ENCODE results near the gene FAM83B. TPM values are rescaled to one million over a fixed set of nuclear protein-coding genes. Genes with fewer than 3 reads are reported as not detected.

Gene FAM83B
- total and polyA plus RNA-seq, 10 of the 15 experiments (the other 5 are each of a cell fraction or from before 2014, with no cell fraction given): 0.05 TPM; not detected in 9

GRCh38 chr6:54935739-54936138 is 89.2 kb downstream of the FAM83B start (continued):
- TF ChIP-seq MYC (IDR thresholded peaks at IDR 0.05; ENCODE audit: insufficient read depth, insufficient read length, insufficient replicate concordance, low read length, severe bottlenecking): no peak
- TF ChIP-seq IKZF1 (conservative IDR thresholded peaks at IDR 0.05): no peak
- TF ChIP-seq STAT3 (IDR thresholded peaks at IDR 0.05; ENCODE audit: low read depth, low read length): no peak
- no peak for TF ChIP-seq EP300 (IDR thresholded peaks at IDR 0.05; ENCODE audit: borderline replicate concordance in 1 of 2, control insufficient read depth in 1 of 2, low read depth in 2 of 2, low read length in 2 of 2)
- no peak for TF ChIP-seq POU2F2 (IDR thresholded peaks at IDR 0.05; ENCODE audit: borderline replicate concordance, low read depth, low read length)

- no peak for ATAC-seq
- Histone ChIP-seq H3K27me3 (replicated peaks in 1 of 2; ENCODE audit: control insufficient read depth in 2 of 2, insufficient read depth in 2 of 2, low read length in 1 of 2) (no peaks in the 10 kb centered on the region), H3K79me2 (ENCODE audit: control insufficient read depth, insufficient read depth, low read length) (no peaks in the 10 kb centered on the region), H4K20me1 (ENCODE audit: control insufficient read depth, insufficient read depth) (no peaks in the 10 kb centered on the region), H2AFZ (ENCODE audit: control insufficient read depth, low read depth, low read length) (no peak overlapping the region), H3K36me3 (ENCODE audit: control insufficient read depth in 2 of 2, insufficient read depth in 2 of 2, low read length in 1 of 2) (no peaks in the 10 kb centered on the region), H3K27ac (ENCODE audit: control insufficient read depth, insufficient read depth) (no peak overlapping the region), H3K9ac (ENCODE audit: control insufficient read depth, insufficient read depth, low read length) (no peak overlapping the region), H3K4me1 (ENCODE audit: control insufficient read depth, insufficient read depth, low read length) (no peaks in the 10 kb centered on the region), H3K4me3 (no peak overlapping the region), H3K4me2 (ENCODE audit: control insufficient read depth, insufficient read depth) (no peak overlapping the region), H3K9me3 (replicated peaks; ENCODE audit: control insufficient read depth, insufficient read depth, low read length) (no peaks in the 10 kb centered on the region)
- TF ChIP-seq KDM1A (IDR thresholded peaks at IDR 0.05; ENCODE audit: borderline replicate concordance): no peak
- TF ChIP-seq NFYA (IDR thresholded peaks at IDR 0.05; ENCODE audit: borderline replicate concordance, low read depth, low read length): no peak
- no peak for TF ChIP-seq SMC3 (IDR thresholded peaks at IDR 0.05; ENCODE audit: borderline replicate concordance, low read length)
- TF ChIP-seq NFYB (IDR thresholded peaks at IDR 0.05; ENCODE audit: insufficient read depth, low read depth, low read length): no peak
- TF ChIP-seq, protein P1, sequence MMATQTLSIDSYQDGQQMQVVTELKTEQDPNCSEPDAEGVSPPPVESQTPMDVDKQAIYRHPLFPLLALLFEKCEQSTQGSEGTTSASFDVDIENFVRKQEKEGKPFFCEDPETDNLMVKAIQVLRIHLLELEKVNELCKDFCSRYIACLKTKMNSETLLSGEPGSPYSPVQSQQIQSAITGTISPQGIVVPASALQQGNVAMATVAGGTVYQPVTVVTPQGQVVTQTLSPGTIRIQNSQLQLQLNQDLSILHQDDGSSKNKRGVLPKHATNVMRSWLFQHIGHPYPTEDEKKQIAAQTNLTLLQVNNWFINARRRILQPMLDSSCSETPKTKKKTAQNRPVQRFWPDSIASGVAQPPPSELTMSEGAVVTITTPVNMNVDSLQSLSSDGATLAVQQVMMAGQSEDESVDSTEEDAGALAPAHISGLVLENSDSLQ (IDR thresholded peaks at IDR 0.05): no peak
- TF ChIP-seq SRF (IDR thresholded peaks at IDR 0.05; ENCODE audit: low read depth in 2 of 2, low read length in 2 of 2): no peak
- no peak for TF ChIP-seq ZNF207 (IDR thresholded peaks at IDR 0.05; ENCODE audit: borderline replicate concordance)
- TF ChIP-seq, protein P2, sequence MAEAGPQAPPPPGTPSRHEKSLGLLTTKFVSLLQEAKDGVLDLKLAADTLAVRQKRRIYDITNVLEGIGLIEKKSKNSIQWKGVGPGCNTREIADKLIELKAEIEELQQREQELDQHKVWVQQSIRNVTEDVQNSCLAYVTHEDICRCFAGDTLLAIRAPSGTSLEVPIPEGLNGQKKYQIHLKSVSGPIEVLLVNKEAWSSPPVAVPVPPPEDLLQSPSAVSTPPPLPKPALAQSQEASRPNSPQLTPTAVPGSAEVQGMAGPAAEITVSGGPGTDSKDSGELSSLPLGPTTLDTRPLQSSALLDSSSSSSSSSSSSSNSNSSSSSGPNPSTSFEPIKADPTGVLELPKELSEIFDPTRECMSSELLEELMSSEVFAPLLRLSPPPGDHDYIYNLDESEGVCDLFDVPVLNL (IDR thresholded peaks at IDR 0.05; ENCODE audit: low read depth, low read length): no peak
- TF ChIP-seq CBX5 (IDR thresholded peaks at IDR 0.05; ENCODE audit: low read depth): no peak
- TF ChIP-seq, protein P3, sequence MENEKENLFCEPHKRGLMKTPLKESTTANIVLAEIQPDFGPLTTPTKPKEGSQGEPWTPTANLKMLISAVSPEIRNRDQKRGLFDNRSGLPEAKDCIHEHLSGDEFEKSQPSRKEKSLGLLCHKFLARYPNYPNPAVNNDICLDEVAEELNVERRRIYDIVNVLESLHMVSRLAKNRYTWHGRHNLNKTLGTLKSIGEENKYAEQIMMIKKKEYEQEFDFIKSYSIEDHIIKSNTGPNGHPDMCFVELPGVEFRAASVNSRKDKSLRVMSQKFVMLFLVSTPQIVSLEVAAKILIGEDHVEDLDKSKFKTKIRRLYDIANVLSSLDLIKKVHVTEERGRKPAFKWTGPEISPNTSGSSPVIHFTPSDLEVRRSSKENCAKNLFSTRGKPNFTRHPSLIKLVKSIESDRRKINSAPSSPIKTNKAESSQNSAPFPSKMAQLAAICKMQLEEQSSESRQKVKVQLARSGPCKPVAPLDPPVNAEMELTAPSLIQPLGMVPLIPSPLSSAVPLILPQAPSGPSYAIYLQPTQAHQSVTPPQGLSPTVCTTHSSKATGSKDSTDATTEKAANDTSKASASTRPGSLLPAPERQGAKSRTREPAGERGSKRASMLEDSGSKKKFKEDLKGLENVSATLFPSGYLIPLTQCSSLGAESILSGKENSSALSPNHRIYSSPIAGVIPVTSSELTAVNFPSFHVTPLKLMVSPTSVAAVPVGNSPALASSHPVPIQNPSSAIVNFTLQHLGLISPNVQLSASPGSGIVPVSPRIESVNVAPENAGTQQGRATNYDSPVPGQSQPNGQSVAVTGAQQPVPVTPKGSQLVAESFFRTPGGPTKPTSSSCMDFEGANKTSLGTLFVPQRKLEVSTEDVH (IDR thresholded peaks at IDR 0.05; ENCODE audit: low read depth, partially characterized antibody): no peak
- TF ChIP-seq MTA2 (IDR thresholded peaks at IDR 0.05; ENCODE audit: low read depth): no peak
- TF ChIP-seq YBX1 (IDR thresholded peaks at IDR 0.05): no peak
- no peak for TF ChIP-seq CBX3 (IDR thresholded peaks at IDR 0.05; ENCODE audit: borderline replicate concordance, low read depth)
- no peak for TF ChIP-seq LARP7 (IDR thresholded peaks at IDR 0.05)
- TF ChIP-seq TARDBP (IDR thresholded peaks at IDR 0.05; ENCODE audit: borderline replicate concordance): no peak
- no peak for TF ChIP-seq NFXL1 (IDR thresholded peaks at IDR 0.05; ENCODE audit: borderline replicate concordance)
- in situ Hi-C loops (cut with MboI) (no loop called here), intact Hi-C loops (cut with micrococcal nuclease; ENCODE audit: unreplicated experiment) (no loop called here)
- SMC1A ChIA-PET (ENCODE audit: uncharacterized antibody, unreplicated experiment): interaction anchor here (0.8 kb wide), 1 partner anchor 18 kb away, joined by 3 read pairs; no protein-coding TSS in a partner anchor
- DNase-seq (ENCODE audit: low read depth, low spot score): no peak
- RAD21 ChIA-PET (ENCODE audit: unreplicated experiment): no interaction called here
- WGBS (ENCODE audit: insufficient coverage, insufficient replicate concordance, low lambda C conversion rate, missing lambda C conversion rate): 34% methylated on average over 3 of the region's 3 CpGs
- BruUV-seq (replicated peaks): no TSS peak
- POLR2A ChIA-PET: no interaction called here
- CTCF ChIA-PET: no interaction called here
- no peak for FAIRE-seq
Measured at GRCh38 chr6:54937371-54937770, 90.8 kb downstream of the FAM83B start.

All from GM12878 (cell line).